GM23338 (cell line): ENCODE data around the gene MBOAT1. TPM values are rescaled to one million over a fixed set of nuclear protein-coding genes. Genes with fewer than 3 reads are reported as not detected.
"Not testable (repeated sequence)": the region's sequence is repeated elsewhere in the genome, so short reads cannot be mapped to it uniquely, and the experiment has no call there.

Experiments used
- ATAC-seq: fragments of 200-7000 bp; cut with Tn5 transposase; 3 replicates; pipeline ENCODE4 v1.9.1; 2020
- DNase-seq: peaks from one replicate; pipeline ENCODE4 v3.0.0-alpha.2; 2015; ENCODE audit warnings: low spot score
- H2AFZ ChIP-seq: fragments of 200-600 bp; sonication (generic); 2 replicates; pipeline ENCODE4 v1.8.0; 2016; ENCODE audit warnings: antibody characterized with exemption, mild to moderate bottlenecking, moderate library complexity
- H3F3A ChIP-seq: fragments of 200-600 bp; sonication (generic); replicated peaks from 2 replicates; pipeline ENCODE4 v1.8.0; 2017; ENCODE audit warnings: antibody characterized with exemption, mixed run types, low read depth
- H3K27ac ChIP-seq: fragments of 200-600 bp; sonication (generic); 2 replicates; pipeline ENCODE4 v1.6.1; 2016; ENCODE audit warnings: low read depth
- H3K27me3 ChIP-seq: fragments of 200-600 bp; sonication (generic); 2 replicates; pipeline ENCODE4 v1.8.0; 2016; ENCODE audit warnings: mild to moderate bottlenecking, mixed run types, moderate library complexity; ENCODE audit not compliant: insufficient read depth
- H3K36me3 ChIP-seq: fragments of 200-600 bp; sonication (generic); 2 replicates; pipeline ENCODE4 v1.8.0; 2016; ENCODE audit warnings: mild to moderate bottlenecking; ENCODE audit not compliant: insufficient read depth
- H3K4me1 ChIP-seq: fragments of 200-600 bp; sonication (generic); 2 replicates; pipeline ENCODE4 v1.8.0; 2016; ENCODE audit warnings: mild to moderate bottlenecking, moderate library complexity; ENCODE audit not compliant: insufficient read depth
- H3K4me2 ChIP-seq: fragments of 200-600 bp; sonication (generic); 2 replicates; pipeline ENCODE4 v1.7.1; 2017; ENCODE audit warnings: mixed run types
- H3K4me3 ChIP-seq: fragments of 200-600 bp; sonication (generic); 2 replicates; pipeline ENCODE4 v1.6.1; 2016; ENCODE audit warnings: mixed run types
- H3K79me2 ChIP-seq: fragments of 200-600 bp; sonication (generic); replicated peaks from 2 replicates; pipeline ENCODE4 v1.8.0; 2017; ENCODE audit warnings: mild to moderate bottlenecking; ENCODE audit not compliant: insufficient read depth
- H3K9me2 ChIP-seq: fragments of 200-600 bp; sonication (generic); 2 replicates; pipeline ENCODE4 v1.8.0; 2017; ENCODE audit not compliant: insufficient read depth
- H4K20me1 ChIP-seq: fragments of 200-600 bp; sonication (generic); replicated peaks from 2 replicates; pipeline ENCODE4 v1.8.0; 2017; ENCODE audit warnings: mild to moderate bottlenecking; ENCODE audit not compliant: insufficient read depth
- H3K27ac Mint-ChIP-seq: 2 replicates; pipeline ENCODE4 v1.8.0; 2020; ENCODE audit warnings: inconsistent platforms, mild to moderate bottlenecking, moderate library complexity, mixed read lengths
- H3K27me3 Mint-ChIP-seq: 3 replicates; pipeline ENCODE4 v1.8.0; 2022; ENCODE audit warnings: low read depth, mild to moderate bottlenecking, moderate library complexity, mixed read lengths, inconsistent platforms; ENCODE audit not compliant: insufficient read depth, poor library complexity
- H3K36me3 Mint-ChIP-seq: 3 replicates; pipeline ENCODE4 v1.8.0; 2021; ENCODE audit warnings: low read depth, mild to moderate bottlenecking, inconsistent platforms, moderate library complexity, mixed read lengths
- H3K4me1 Mint-ChIP-seq: 3 replicates; pipeline ENCODE4 v1.8.0; 2020; ENCODE audit warnings: mild to moderate bottlenecking, inconsistent platforms, mixed read lengths
- H3K4me3 Mint-ChIP-seq: 3 replicates; pipeline ENCODE4 v1.8.0; 2021; ENCODE audit warnings: moderate library complexity, mild to moderate bottlenecking, inconsistent platforms, mixed read lengths
- H3K9me3 Mint-ChIP-seq: 3 replicates; pipeline ENCODE4 v1.8.0; 2020; ENCODE audit warnings: moderate library complexity, mild to moderate bottlenecking, inconsistent platforms, mixed read lengths
- CREB1 ChIP-seq: fragments of 250-450 bp; sonication (Bioruptor Pico); IDR thresholded peaks from 2 replicates; pipeline ENCODE4 v1.5.0; 2020; ENCODE audit warnings: low read depth, mild to moderate bottlenecking, moderate library complexity
- CTCF ChIP-seq, 2 experiments: fragments of 200-600 bp in 1 of 2; sonication (generic) in 1 of 2; conservative IDR thresholded peaks; 2 replicates each; pipeline versions ENCODE4 v1.5.1 to v1.6.1; 2016 to 2017; ENCODE audit warnings: antibody characterized with exemption in 2 of 2, low read depth in 2 of 2, mild to moderate bottlenecking in 2 of 2, moderate library complexity in 1 of 2
- ETS1 ChIP-seq: IDR thresholded peaks from 2 replicates; pipeline ENCODE4 v1.6.1; 2016; ENCODE audit warnings: antibody characterized with exemption
- EZH2 ChIP-seq: fragments of 200-600 bp; sonication (generic); IDR thresholded peaks from one replicate; pipeline ENCODE4 v1.8.0; 2017; ENCODE audit warnings: antibody characterized with exemption, mild to moderate bottlenecking, low read depth; ENCODE audit not compliant: unreplicated experiment
- EZH2phosphoT487 ChIP-seq: fragments of 200-600 bp; sonication (generic); IDR thresholded peaks from one replicate; pipeline ENCODE4 v1.8.1; 2018; ENCODE audit warnings: antibody characterized with exemption; ENCODE audit not compliant: unreplicated experiment
- JUNB ChIP-seq: IDR thresholded peaks from one replicate; pipeline ENCODE4 v1.6.1; 2016; ENCODE audit warnings: antibody characterized with exemption; ENCODE audit not compliant: unreplicated experiment
- NANOG ChIP-seq: IDR thresholded peaks from 2 replicates; pipeline ENCODE4 v1.6.1; 2016; ENCODE audit warnings: antibody characterized with exemption, borderline replicate concordance
- POLR2AphosphoS5 ChIP-seq: IDR thresholded peaks from 2 replicates; pipeline ENCODE4 v1.6.1; 2016; ENCODE audit warnings: antibody characterized with exemption, low read depth
- REST ChIP-seq: IDR thresholded peaks from one replicate; pipeline ENCODE4 v1.6.1; 2018; ENCODE audit warnings: antibody characterized with exemption; ENCODE audit not compliant: unreplicated experiment
- STAT1 ChIP-seq: IDR thresholded peaks from one replicate; pipeline ENCODE4 v1.6.1; 2016; ENCODE audit warnings: antibody characterized with exemption; ENCODE audit not compliant: unreplicated experiment
- ZNF114 ChIP-seq: fragments of 250-450 bp; sonication (Bioruptor Pico); IDR thresholded peaks from 2 replicates; pipeline ENCODE4 v1.5.0; 2020; ENCODE audit warnings: mild to moderate bottlenecking, moderate library complexity
- polyA plus RNA-seq: library from polyadenylated mRNA; unstranded; fragments of >200 nt; fragmentation: Nextera tagmentation; extraction: Ambion mirVana; gene quantifications from 2 replicates; pipeline ENCODE4 v1.2.1, GENCODE V29; 2016
- total RNA-seq: library from RNA; depleted of rRNA; stranded (reverse); fragments of >200 nt; shearing (Covaris generic); gene quantifications from 2 replicates; pipeline ENCODE4 v1.2.3, GENCODE V29; 2014

MBOAT1 gene
- total and polyA plus RNA-seq, 2 experiments from 2014 or later = 3.8 to 18.6 TPM

GRCh38 chr6:20141931-20142330 is 70.3 kb downstream of the MBOAT1 start (continued):
- no peak for TF ChIP-seq ETS1
- TF ChIP-seq CREB1 (CRISPR knock-in tag) = no peak
- no peak for TF ChIP-seq EZH2

- H3K79me2 ChIP-seq, H3K9me3 Mint-ChIP-seq, H3K36me3 ChIP-seq, H3F3A ChIP-seq, H3K36me3 Mint-ChIP-seq, H3K4me3 ChIP-seq, DNase-seq, H3K27me3 Mint-ChIP-seq, H3K4me3 Mint-ChIP-seq, H3K27ac Mint-ChIP-seq, H3K27me3 ChIP-seq, H4K20me1 ChIP-seq, ATAC-seq, H3K4me2 ChIP-seq, H3K9me2 ChIP-seq, H3K4me1 ChIP-seq, H3K27ac ChIP-seq, H2AFZ ChIP-seq: not testable (repeated sequence)
- peaks cover 14% of the 10 kb centered on the region; the same call in 2 of the 3 replicates for H3K4me1 Mint-ChIP-seq
Measured at GRCh38 chr6:20139127-20139963, 72.9 kb downstream of the MBOAT1 start.

- Histone ChIP-seq H3K79me2 (no peaks in the 10 kb centered on the region), H3K27ac (no peak overlapping the region), H3F3A (no peaks in the 10 kb centered on the region), H3K4me2 (no peak overlapping the region), H4K20me1 (no peaks in the 10 kb centered on the region), H2AFZ (no peak overlapping the region), H3K4me3 (no peak overlapping the region), H3K4me1 (peaks cover 6% of the 10 kb centered on the region; the same call in 1 of the 2 replicates), H3K9me2 (no peaks in the 10 kb centered on the region), H3K27me3 (no peaks in the 10 kb centered on the region), H3K36me3 (no peaks in the 10 kb centered on the region)
- DNase-seq = no peak
- Mint-ChIP-seq H3K4me1 (peaks cover 20% of the 10 kb centered on the region), H3K36me3 (peaks cover 4% of the 10 kb centered on the region; the same call in 1 of the 3 replicates), H3K27ac (peak overlapping the region; percentile 41; the same call in 1 of the 2 replicates), H3K4me3 (no peak overlapping the region), H3K9me3 (no peaks in the 10 kb centered on the region), H3K27me3 (no peaks in the 10 kb centered on the region)
- no peak for ATAC-seq
- TF ChIP-seq NANOG (no peak), JUNB (no peak), STAT1 (no peak), ZNF114 (CRISPR knock-in tag) (no peak), CTCF (conservative IDR thresholded peaks at IDR 0.05; ENCODE audit: low read depth in 2 of 2) (no peak), POLR2AphosphoS5 (no peak), REST (no peak), EZH2phosphoT487 (no peak)
Measured at GRCh38 chr6:20137837-20138236, 74.4 kb downstream of the MBOAT1 start.
